IMR-90 (cell line): ENCODE results near the gene SH3TC1. TPM values are rescaled to one million over a fixed set of nuclear protein-coding genes. Genes with fewer than 3 reads are reported as not detected.

Experiments
- ATAC-seq: fragments of 200-7000 bp; cut with Tn5 transposase; 2 replicates; pipeline ENCODE4 v1.9.1; 2020; ENCODE audit warnings: low read depth, mild to moderate bottlenecking, moderate library complexity
- BruUV-seq: library from RNA; stranded (reverse); fragments of 400-500 nt; replicated peaks from 2 replicates; lab custom pipeline; 2021; lab: Mats Ljungman, UMichigan
- CTCF ChIA-PET: fragments of 300-600 bp; formaldehyde crosslinking; extraction: SDS; loops from one replicate; lab custom pipeline; 2021; ENCODE audit warnings: antibody characterized with exemption; lab: Yijun Ruan, JAX
- POLR2A ChIA-PET: fragments of 300-600 bp; sonication (Branson Sonifier 250); formaldehyde crosslinking; loops from one replicate; lab custom pipeline; 2022; ENCODE audit warnings: antibody characterized with exemption; ENCODE audit not compliant: unreplicated experiment; lab: Charles Lee
- DNase-seq: peaks from one replicate; pipeline ENCODE4 v3.0.0; 2013
- H2AFZ ChIP-seq: replicated peaks from 2 replicates; pipeline ENCODE3; 2013; ENCODE audit warnings: low read length, mild to moderate bottlenecking; ENCODE audit not compliant: poor library complexity
- H2AK5ac ChIP-seq: 2 replicates; pipeline ENCODE4 v1.6.1; 2013; ENCODE audit warnings: low read depth, low read length, inconsistent platforms
- H2AK9ac ChIP-seq: replicated peaks from 2 replicates; pipeline ENCODE3; 2013; ENCODE audit warnings: mild to moderate bottlenecking, low read depth, low read length, moderate library complexity; ENCODE audit not compliant: poor library complexity
- H2BK120ac ChIP-seq: 2 replicates; pipeline ENCODE4 v1.6.1; 2013; ENCODE audit warnings: low read depth, low read length, inconsistent platforms
- H2BK15ac ChIP-seq: 3 replicates; pipeline ENCODE4 v1.6.1; 2013; ENCODE audit warnings: low read depth, low read length, inconsistent platforms
- H2BK20ac ChIP-seq: 2 replicates; pipeline ENCODE4 v1.6.1; 2013; ENCODE audit warnings: low read depth, mild to moderate bottlenecking, inconsistent platforms, low read length, moderate library complexity
- H2BK5ac ChIP-seq: 2 replicates; pipeline ENCODE4 v1.6.1; 2013; ENCODE audit warnings: mild to moderate bottlenecking, low read depth, low read length, inconsistent platforms; ENCODE audit not compliant: poor library complexity, severe bottlenecking
- H3K14ac ChIP-seq: replicated peaks from 2 replicates; pipeline ENCODE4 v1.6.1; 2013; ENCODE audit warnings: low read depth, low read length, inconsistent platforms
- H3K18ac ChIP-seq: 2 replicates; pipeline ENCODE4 v1.6.1; 2013; ENCODE audit warnings: low read depth, low read length, control low read depth
- H3K23ac ChIP-seq: 2 replicates; pipeline ENCODE4 v1.6.1; 2013; ENCODE audit warnings: low read depth, low read length, inconsistent platforms
- H3K27ac ChIP-seq: 2 replicates; pipeline ENCODE4 v1.5.1; 2013; ENCODE audit warnings: mild to moderate bottlenecking, control low read depth, low read length; ENCODE audit not compliant: insufficient read depth
- H3K27me3 ChIP-seq: 2 replicates; pipeline ENCODE4 v1.6.1; 2013; ENCODE audit warnings: low read length; ENCODE audit not compliant: control insufficient read depth, insufficient read depth
- H3K36me3 ChIP-seq: 2 replicates; pipeline ENCODE4 v1.6.1; 2013; ENCODE audit warnings: low read length, mixed read lengths; ENCODE audit not compliant: control insufficient read depth, insufficient read depth
- H3K4ac ChIP-seq: 2 replicates; pipeline ENCODE4 v1.6.1; 2013; ENCODE audit warnings: low read depth, low read length, inconsistent platforms
- H3K4me1 ChIP-seq: 2 replicates; pipeline ENCODE4 v1.6.1; 2013; ENCODE audit warnings: low read length, mixed read lengths; ENCODE audit not compliant: control insufficient read depth, insufficient read depth
- H3K4me2 ChIP-seq: 2 replicates; pipeline ENCODE4 v1.6.1; 2013; ENCODE audit warnings: low read depth, mild to moderate bottlenecking, control low read depth, low read length, moderate library complexity
- H3K4me3 ChIP-seq: 2 replicates; pipeline ENCODE4 v1.5.1; 2013; ENCODE audit warnings: low read depth, mild to moderate bottlenecking, control low read depth, low read length, moderate library complexity; ENCODE audit not compliant: insufficient read depth
- H3K56ac ChIP-seq: 2 replicates; pipeline ENCODE4 v1.6.1; 2013; ENCODE audit warnings: low read length, inconsistent platforms; ENCODE audit not compliant: insufficient read depth; ENCODE audit errors: extremely low read depth
- H3K79me1 ChIP-seq, 2 experiments: 2 replicates each; pipeline ENCODE4 v1.6.1; 2013; ENCODE audit warnings: low read length in 2 of 2, inconsistent platforms in 1 of 2, low read depth in 1 of 2
- H3K9ac ChIP-seq: 2 replicates; pipeline ENCODE4 v1.6.1; 2013; ENCODE audit warnings: low read depth, low read length, control low read depth
- H3K9me1 ChIP-seq: 2 replicates; pipeline ENCODE4 v1.6.1; 2013; ENCODE audit warnings: low read length, inconsistent platforms; ENCODE audit not compliant: insufficient read depth
- H3K9me3 ChIP-seq: 2 replicates; pipeline ENCODE4 v1.6.1; 2013; ENCODE audit warnings: low read length; ENCODE audit not compliant: control insufficient read depth, insufficient read depth
- H4K20me1 ChIP-seq: 2 replicates; pipeline ENCODE4 v1.6.1; 2013; ENCODE audit warnings: low read length, inconsistent platforms; ENCODE audit not compliant: insufficient read depth
- H4K5ac ChIP-seq: 2 replicates; pipeline ENCODE4 v1.6.1; 2013; ENCODE audit warnings: mild to moderate bottlenecking, low read depth, low read length, control low read depth
- H4K8ac ChIP-seq, 2 experiments: 2 replicates each; pipeline ENCODE4 v1.6.1; 2013; ENCODE audit warnings: low read depth in 2 of 2, low read length in 2 of 2, control low read depth in 1 of 2, inconsistent platforms in 1 of 2
- H4K91ac ChIP-seq: 2 replicates; pipeline ENCODE4 v1.6.1; 2013; ENCODE audit warnings: low read depth, low read length, inconsistent platforms; ENCODE audit not compliant: insufficient read depth
- BHLHE40 ChIP-seq: fragments of 150-350 bp; IDR thresholded peaks from 2 replicates; pipeline ENCODE4 v1.6.1; 2016; ENCODE audit warnings: mild to moderate bottlenecking, low read depth, low read length
- CEBPB ChIP-seq: IDR thresholded peaks from 2 replicates; pipeline ENCODE4 v1.6.1; 2012; ENCODE audit warnings: low read depth, low read length, improper control_type of control experiment
- CHD1 ChIP-seq: IDR thresholded peaks from 2 replicates; pipeline ENCODE4 v1.6.1; 2012; ENCODE audit warnings: low read depth, low read length, improper control_type of control experiment
- FOS ChIP-seq: fragments of 150-350 bp; IDR thresholded peaks from 2 replicates; pipeline ENCODE4 v1.6.1; 2016; ENCODE audit warnings: low read depth, low read length
- MAFK ChIP-seq: IDR thresholded peaks from 2 replicates; pipeline ENCODE4 v1.6.1; 2012; ENCODE audit warnings: low read depth, low read length, improper control_type of control experiment
- MAZ ChIP-seq: IDR thresholded peaks from 2 replicates; pipeline ENCODE4 v1.6.1; 2012; ENCODE audit warnings: low read depth, mild to moderate bottlenecking, low read length, improper control_type of control experiment, moderate library complexity, borderline replicate concordance
- MXI1 ChIP-seq: IDR thresholded peaks from 2 replicates; pipeline ENCODE4 v1.6.1; 2012; ENCODE audit warnings: low read depth, mild to moderate bottlenecking, low read length, moderate library complexity, borderline replicate concordance
- NFE2L2 ChIP-seq: fragments of 150-350 bp; IDR thresholded peaks from 2 replicates; pipeline ENCODE4 v1.6.1; 2016; ENCODE audit warnings: low read depth, mild to moderate bottlenecking, low read length
- POLR2A ChIP-seq: IDR thresholded peaks from 2 replicates; pipeline ENCODE4 v1.6.1; 2012; ENCODE audit warnings: mild to moderate bottlenecking, low read depth, low read length
- RAD21 ChIP-seq: IDR thresholded peaks from 2 replicates; pipeline ENCODE4 v1.6.1; 2012; ENCODE audit warnings: low read length, improper control_type of control experiment
- RCOR1 ChIP-seq: IDR thresholded peaks from 2 replicates; pipeline ENCODE4 v1.6.1; 2012; ENCODE audit warnings: mild to moderate bottlenecking, low read length, improper control_type of control experiment; ENCODE audit not compliant: insufficient replicate concordance
- RFX5 ChIP-seq: IDR thresholded peaks from 2 replicates; pipeline ENCODE4 v1.8.0; 2012; ENCODE audit warnings: low read depth, mild to moderate bottlenecking, low read length, moderate library complexity
- SMC3 ChIP-seq: fragments of 150-350 bp; IDR thresholded peaks from 2 replicates; pipeline ENCODE4 v1.6.1; 2016; ENCODE audit warnings: low read depth, mild to moderate bottlenecking, antibody characterized with exemption, low read length, moderate library complexity
- WGBS, 2 experiments: methylation state at CpG; one replicate each; pipeline versions ENCODE4 v1.1.5 to v1.1.7; 2013; ENCODE audit warnings: missing lambda C conversion rate in 2 of 2; ENCODE audit not compliant: insufficient read length in 1 of 2; ENCODE audit errors: extremely low coverage in 2 of 2; 5-methylcytosine and 5-hydroxymethylcytosine counted together
- dilution Hi-C: fragments of 300-500 bp; cut with HindIII; formaldehyde crosslinking; loops from one replicate; pipeline ENCODE4 v1.14.3; 2018; ENCODE audit warnings: low sequenced_read_pairs; ENCODE audit not compliant: unreplicated experiment
- in situ Hi-C: fragments of 300-500 bp; cut with MboI; formaldehyde crosslinking; loops from 3 replicates; pipeline ENCODE4 v1.14.3; 2019; ENCODE audit warnings: low sequenced_read_pairs, inconsistent platforms, mixed read lengths
- intact Hi-C: fragments of 100-400 bp; cut with micrococcal nuclease; formaldehyde crosslinking; loops from 2 replicates; pipeline ENCODE4 v1.10.0; 2022
- polyA plus RNA-seq, 3 experiments: library from polyadenylated mRNA; depleted of rRNA; stranded (reverse); fragments of >200 nt; gene quantifications; 2 replicates each; pipeline ENCODE4 v1.2.3, GENCODE V29; 2012; ENCODE audit warnings: low replicate concordance in 1 of 3
- total RNA-seq: library from RNA; depleted of rRNA; stranded (reverse); fragments of >200 nt; gene quantifications from 2 replicates; pipeline ENCODE4 v1.2.3, GENCODE V29; 2012
- TF ChIP-seq, protein P1 (sequence below): fragments of 150-350 bp; IDR thresholded peaks from 2 replicates; pipeline ENCODE4 v1.6.1; 2016; ENCODE audit warnings: low read depth, mild to moderate bottlenecking, low read length, moderate library complexity, borderline replicate concordance
- TF ChIP-seq, protein P2 (sequence below): fragments of 150-350 bp; IDR thresholded peaks from 2 replicates; pipeline ENCODE4 v1.6.1; 2017; ENCODE audit warnings: mild to moderate bottlenecking, antibody characterized with exemption, low read length, low read depth
- TF ChIP-seq, protein P3 (sequence below): conservative IDR thresholded peaks from 2 replicates; pipeline ENCODE4 v1.5.1; 2012; ENCODE audit warnings: mild to moderate bottlenecking, low read depth, low read length, improper control_type of control experiment

The SH3TC1 gene
- total and polyA plus RNA-seq, 2 of the 4 experiments (the other 2 are of a cell fraction), result 1.6 to 2.2 TPM

DNA sequence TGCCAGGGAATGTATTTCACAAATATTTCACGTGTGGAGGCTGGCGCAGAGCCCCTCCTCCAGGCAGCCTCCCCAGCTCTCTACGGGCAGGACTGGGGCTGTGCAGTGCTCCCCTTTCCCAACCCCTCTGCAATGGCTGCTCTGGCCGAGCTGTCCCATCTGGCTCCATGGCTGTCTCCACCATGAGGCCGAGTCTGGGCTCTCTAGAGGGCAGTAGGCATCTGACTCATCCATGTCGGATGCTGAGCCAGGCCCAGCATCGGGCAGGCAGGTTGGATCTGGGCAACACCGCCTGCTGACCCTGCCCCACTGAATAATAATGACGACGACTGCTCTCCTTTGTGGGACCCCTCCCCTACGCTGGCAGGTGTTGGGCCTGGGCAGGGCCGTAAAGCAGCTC, 11.0 kb upstream of the SH3TC1 start:
- Histone ChIP-seq H3K4me1 (peaks cover 7% of the 10 kb centered on the region), H3K79me1 (no peaks in the 10 kb centered on the region), H3K9ac (no peak overlapping the region), H2BK5ac (no peak overlapping the region), H2AK5ac (no peak overlapping the region), H4K20me1 (no peaks in the 10 kb centered on the region), H2AK9ac (no peak overlapping the region), H2BK20ac (no peak overlapping the region), H3K14ac (no peak overlapping the region), H4K5ac (no peak overlapping the region), H3K4me2 (no peak overlapping the region), H4K91ac (no peak overlapping the region), H3K27ac (no peak overlapping the region), H2BK15ac (no peak overlapping the region), H2BK120ac (no peak overlapping the region), H3K9me1 (peaks cover 5% of the 10 kb centered on the region; the same call in 1 of the 2 replicates), H3K27me3 (no peaks in the 10 kb centered on the region; the same call in 1 of the 2 replicates), H3K9me3 (no peaks in the 10 kb centered on the region), H3K18ac (no peak overlapping the region), H3K56ac (no peak overlapping the region), H4K8ac (no peak overlapping the region), H3K23ac (no peak overlapping the region), H2AFZ (no peak overlapping the region), H3K4me3 (no peak overlapping the region), H3K4ac (no peak overlapping the region), H3K36me3 (no peaks in the 10 kb centered on the region)
- DNase-seq (no peak), ATAC-seq (0 out of 2 replicates have a peak, but pooled peaks have one; percentile 12)
- ChIA-PET CTCF (interaction anchor here (1.1 to 1.5 kb wide), 2 partner anchors 11 kb away, joined by 4 to 5 read pairs; partner anchors contain the start of gene SH3TC1), POLR2A (no interaction called here)
- 70% methylated on average over 6 of the region's 12 CpGs; no CpG with 5 or more reads in 1 of the 2 experiments for WGBS, 2 experiments
- in situ Hi-C loops (no loop called here), intact Hi-C loops (no loop called here), dilution Hi-C loops (no loop called here)
- no TSS peak for BruUV-seq
- TF ChIP-seq, protein P1, sequence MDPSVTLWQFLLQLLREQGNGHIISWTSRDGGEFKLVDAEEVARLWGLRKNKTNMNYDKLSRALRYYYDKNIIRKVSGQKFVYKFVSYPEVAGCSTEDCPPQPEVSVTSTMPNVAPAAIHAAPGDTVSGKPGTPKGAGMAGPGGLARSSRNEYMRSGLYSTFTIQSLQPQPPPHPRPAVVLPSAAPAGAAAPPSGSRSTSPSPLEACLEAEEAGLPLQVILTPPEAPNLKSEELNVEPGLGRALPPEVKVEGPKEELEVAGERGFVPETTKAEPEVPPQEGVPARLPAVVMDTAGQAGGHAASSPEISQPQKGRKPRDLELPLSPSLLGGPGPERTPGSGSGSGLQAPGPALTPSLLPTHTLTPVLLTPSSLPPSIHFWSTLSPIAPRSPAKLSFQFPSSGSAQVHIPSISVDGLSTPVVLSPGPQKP, result no peak
- TF ChIP-seq FOS (no peak), MAFK (no peak), NFE2L2 (no peak), MAZ (no peak), SMC3 (no peak), MXI1 (no peak), RFX5 (no peak), CEBPB (no peak), BHLHE40 (no peak), POLR2A (no peak), CHD1 (no peak), RCOR1 (no peak), RAD21 (no peak)
- TF ChIP-seq, protein P2, sequence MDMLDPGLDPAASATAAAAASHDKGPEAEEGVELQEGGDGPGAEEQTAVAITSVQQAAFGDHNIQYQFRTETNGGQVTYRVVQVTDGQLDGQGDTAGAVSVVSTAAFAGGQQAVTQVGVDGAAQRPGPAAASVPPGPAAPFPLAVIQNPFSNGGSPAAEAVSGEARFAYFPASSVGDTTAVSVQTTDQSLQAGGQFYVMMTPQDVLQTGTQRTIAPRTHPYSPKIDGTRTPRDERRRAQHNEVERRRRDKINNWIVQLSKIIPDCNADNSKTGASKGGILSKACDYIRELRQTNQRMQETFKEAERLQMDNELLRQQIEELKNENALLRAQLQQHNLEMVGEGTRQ, result no peak
- TF ChIP-seq, protein P3, sequence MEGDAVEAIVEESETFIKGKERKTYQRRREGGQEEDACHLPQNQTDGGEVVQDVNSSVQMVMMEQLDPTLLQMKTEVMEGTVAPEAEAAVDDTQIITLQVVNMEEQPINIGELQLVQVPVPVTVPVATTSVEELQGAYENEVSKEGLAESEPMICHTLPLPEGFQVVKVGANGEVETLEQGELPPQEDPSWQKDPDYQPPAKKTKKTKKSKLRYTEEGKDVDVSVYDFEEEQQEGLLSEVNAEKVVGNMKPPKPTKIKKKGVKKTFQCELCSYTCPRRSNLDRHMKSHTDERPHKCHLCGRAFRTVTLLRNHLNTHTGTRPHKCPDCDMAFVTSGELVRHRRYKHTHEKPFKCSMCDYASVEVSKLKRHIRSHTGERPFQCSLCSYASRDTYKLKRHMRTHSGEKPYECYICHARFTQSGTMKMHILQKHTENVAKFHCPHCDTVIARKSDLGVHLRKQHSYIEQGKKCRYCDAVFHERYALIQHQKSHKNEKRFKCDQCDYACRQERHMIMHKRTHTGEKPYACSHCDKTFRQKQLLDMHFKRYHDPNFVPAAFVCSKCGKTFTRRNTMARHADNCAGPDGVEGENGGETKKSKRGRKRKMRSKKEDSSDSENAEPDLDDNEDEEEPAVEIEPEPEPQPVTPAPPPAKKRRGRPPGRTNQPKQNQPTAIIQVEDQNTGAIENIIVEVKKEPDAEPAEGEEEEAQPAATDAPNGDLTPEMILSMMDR, result no peak
